Eye (tissue), 1 donor: Measurements from ENCODE around the gene DEFB123.
"Not testable (repeated sequence)": the region's sequence is repeated elsewhere in the genome, so short reads cannot be mapped to it uniquely, and the experiment has no call there.

Experiments
- DNase-seq: peaks from one replicate; pipeline ENCODE4 v3.0.0-alpha.2; 2015

Gene DEFB123

DNA sequence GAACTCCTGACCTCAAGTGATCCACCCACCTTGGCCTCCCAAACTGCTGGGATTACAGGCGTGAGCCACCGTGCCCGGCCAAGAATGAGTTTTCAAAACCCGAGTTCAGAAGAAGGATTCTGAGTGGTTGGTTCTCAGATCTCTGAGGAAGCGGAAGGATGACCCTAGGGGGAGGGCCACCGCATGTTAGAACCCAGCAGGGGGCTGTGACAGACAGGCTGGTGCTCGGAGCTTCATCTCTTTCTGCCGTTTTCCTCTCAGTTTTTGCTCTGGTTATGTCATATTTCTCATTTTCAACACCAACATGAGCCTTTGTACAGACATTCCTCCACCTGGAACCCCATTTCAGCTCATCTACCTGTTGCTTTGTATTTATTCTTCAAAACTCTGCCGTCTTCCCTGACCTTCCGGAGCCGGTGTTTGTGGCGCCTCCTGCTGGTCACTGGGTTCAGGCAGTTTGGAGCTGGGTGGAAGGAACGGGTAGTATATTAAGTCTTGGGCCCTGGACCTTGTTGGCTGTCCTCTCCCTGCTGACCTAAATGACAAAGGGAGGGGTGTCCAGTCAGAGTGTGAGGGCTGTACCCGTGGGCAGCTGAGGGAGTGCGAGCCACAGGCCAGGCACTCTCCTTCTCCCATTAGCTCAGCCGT is at the start of gene DEFB123:
Gene DEFB123 (plus strand): TSS at position 621 of the 648 bp plus-strand sequence. CDS start 67 bp downstream, outside the sequence.
- DNase-seq: no peak

DNA sequence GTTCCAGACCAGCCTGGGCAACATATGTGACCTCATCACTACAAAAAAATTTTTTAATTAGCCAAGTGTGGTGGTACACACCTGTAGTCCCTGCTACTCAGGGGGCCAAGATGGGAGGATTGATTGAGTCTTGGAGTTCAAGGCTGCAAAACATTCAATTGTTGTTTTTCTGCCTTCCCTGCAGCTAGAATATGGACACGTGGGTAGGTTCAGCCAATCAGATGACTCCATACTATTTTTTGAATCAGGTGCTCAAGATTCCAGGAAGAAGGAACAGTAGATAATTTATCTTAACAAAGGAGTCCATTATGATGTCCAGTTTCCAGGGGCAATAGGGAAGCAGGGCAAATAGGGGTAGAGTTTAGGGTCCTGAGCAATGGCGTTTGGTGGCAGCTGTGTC is 47.6 kb upstream of the DEFB123 start:
- no peak for DNase-seq

DNA sequence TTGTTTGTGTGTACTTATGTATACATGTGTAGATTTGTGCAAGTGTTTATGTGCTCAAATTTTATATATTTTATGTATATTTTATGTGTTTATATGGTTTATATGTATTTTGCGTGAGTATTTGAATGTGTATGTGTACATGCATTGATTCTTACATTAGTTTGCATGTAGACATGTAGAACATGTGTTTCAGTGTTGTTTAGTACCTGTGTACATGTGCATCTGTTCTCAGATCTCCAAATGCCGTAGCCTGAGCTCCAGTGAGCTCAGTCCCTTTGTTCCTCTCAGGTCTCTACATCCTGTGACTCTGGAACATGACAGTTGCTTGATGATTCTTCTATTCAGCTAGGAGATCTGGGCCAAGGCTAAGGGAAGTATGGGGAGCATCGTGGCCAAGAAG is 45.5 kb upstream of the DEFB123 start:
- no peak for DNase-seq

DNA sequence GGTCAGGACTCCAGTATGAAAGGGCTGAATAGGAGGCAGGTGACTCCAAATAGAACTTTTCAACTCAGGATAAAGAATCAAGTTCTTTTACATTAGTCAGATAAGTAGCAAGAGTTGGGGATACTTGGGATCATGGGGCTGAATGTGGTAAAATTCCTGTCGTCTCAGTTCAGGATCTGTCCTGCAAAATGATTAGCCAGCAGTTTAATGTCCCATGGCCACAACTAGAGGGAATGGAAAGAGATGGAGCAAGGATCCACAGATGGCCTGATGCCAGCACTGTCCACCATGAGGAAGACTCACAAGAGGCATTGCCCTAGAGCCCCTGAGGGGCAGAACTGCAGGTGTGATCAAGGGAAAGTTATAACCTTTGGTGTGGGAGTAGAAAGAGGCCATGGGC is 36.5 kb upstream of the DEFB123 start:
- no peak for DNase-seq

- no peak for DNase-seq
Measured at GRCh38 chr20:31406115-31406514, 34.3 kb upstream of the DEFB123 start, which contains the start of gene DEFB121. TSS of gene DEFB121 (minus strand) at chr20:31406215. CDS start at chr20:31406152, 63 bp downstream.

DNA sequence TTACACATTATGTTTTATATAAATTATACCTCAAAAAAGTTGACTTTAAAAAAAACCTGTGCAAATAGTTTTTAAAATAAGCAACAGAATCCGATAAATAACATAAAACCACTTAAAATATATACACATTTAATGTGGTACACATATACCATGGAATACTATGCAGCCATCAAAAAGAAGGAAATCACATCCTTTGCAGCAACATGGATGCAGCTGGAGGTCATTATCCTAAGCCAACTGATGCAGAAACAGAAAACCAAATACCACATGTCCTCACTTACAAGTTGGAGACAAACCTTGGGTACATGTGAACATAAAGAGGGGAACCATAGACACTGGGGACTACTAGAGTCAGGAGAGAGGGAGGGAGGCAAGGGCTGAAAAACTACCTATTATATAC is 30.4 kb upstream of the DEFB123 start:
- DNase-seq: no peak

DNA sequence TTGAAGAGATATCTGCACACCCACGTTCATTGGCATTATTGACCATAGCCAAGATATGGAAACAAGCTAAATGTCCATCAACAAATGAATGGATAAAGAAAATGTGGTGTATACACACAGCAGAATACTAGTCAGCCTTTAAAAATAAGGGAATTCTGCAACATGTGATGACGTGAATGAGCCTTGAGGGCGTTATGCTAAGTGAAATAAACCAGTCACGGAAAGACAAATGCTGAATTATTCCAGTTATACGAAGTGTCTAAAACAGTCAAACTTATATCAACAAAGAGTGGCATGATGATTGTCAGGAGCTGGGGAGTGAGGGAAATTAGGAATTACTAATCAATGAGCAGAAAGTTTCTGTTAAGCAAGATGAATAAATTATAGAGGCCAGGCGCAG is 26.1 kb upstream of the DEFB123 start:
- no peak for DNase-seq

- no peak for DNase-seq
Measured at GRCh38 chr20:31415653-31416052, 24.8 kb upstream of the DEFB123 start.

- no peak for DNase-seq
Measured at GRCh38 chr20:31418307-31418706, 22.1 kb upstream of the DEFB123 start.

DNA sequence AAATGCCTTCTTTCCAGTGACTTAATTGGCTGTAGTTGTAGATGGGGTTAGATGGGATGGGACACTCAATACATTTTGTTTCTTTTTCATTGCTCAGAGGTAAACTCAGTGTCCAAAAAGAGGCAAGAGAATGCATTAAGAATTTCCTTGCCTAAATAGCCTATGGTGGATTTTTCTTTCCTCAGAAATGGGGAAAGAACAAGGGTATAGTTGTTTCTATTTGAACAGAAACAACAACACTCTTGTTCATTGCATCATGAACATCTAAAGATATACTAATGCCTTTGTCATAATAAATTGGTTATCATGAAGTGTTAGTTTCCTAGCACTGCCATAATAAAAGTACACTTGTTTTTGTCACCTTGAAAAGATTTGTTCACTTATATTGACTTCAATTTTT is 14.6 kb upstream of the DEFB123 start:
- no peak for DNase-seq

DNA sequence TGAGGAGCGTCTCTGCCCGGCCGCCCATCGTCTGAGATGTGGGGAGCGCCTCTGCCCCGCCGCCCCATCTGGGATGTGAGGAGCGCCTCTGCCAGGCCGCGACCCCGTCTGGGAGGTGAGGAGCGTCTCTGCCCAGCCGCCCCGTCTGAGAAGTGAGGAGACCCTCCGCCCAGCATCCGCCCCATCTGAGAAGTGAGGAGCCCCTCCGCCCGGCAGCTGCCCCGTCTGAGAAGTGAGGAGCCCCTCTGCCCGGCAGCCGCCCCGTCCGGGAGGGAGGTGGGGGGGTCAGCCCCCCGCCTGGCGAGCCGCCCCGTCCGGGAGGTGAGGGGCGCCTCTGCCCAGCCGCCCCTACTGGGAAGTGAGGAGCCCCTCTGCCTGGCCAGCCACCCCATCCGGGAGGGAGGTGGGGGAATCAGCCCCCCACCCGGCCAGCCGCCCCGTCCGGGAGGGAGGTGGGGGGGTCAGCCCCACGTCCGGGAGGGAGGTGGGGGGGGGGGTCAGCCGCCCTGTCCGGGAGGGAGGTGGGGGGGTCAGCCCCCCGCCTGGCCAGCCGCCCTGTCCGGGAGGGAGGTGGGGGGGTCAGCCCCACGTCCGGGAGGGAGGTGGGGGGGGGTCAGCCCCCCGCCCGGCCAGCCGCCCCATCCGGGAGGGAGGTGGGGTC is 13.4 kb upstream of the DEFB123 start:
- DNase-seq: not testable (repeated sequence)

DNA sequence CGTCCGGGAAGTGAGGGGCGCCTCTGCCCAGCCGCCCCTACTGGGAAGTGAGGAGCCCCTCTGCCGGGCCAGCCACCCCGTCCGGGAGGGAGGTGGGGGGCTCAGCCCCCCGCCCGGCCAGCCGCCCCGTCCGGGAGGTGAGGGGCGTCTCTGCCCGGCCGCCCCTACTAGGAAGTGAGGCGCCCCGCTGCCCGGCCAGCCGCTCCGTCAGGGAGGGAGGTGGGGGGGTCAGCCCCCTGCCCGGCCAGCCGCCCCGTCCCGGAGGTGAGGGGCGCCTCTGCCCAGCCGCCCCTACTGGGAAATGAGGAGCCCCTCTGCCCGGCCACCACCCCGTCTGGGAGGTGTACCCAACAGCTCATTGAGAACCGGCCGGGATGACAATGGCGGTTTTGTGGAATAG is 12.9 kb upstream of the DEFB123 start:
- not testable (repeated sequence) for DNase-seq

- DNase-seq: peak; percentile 54
Measured at GRCh38 chr20:31430568-31431115, 9.8 kb upstream of the DEFB123 start.

GRCh38 chr20:31446084-31446819 is 5.8 kb downstream of the DEFB123 start:
- no peak for DNase-seq

DNA sequence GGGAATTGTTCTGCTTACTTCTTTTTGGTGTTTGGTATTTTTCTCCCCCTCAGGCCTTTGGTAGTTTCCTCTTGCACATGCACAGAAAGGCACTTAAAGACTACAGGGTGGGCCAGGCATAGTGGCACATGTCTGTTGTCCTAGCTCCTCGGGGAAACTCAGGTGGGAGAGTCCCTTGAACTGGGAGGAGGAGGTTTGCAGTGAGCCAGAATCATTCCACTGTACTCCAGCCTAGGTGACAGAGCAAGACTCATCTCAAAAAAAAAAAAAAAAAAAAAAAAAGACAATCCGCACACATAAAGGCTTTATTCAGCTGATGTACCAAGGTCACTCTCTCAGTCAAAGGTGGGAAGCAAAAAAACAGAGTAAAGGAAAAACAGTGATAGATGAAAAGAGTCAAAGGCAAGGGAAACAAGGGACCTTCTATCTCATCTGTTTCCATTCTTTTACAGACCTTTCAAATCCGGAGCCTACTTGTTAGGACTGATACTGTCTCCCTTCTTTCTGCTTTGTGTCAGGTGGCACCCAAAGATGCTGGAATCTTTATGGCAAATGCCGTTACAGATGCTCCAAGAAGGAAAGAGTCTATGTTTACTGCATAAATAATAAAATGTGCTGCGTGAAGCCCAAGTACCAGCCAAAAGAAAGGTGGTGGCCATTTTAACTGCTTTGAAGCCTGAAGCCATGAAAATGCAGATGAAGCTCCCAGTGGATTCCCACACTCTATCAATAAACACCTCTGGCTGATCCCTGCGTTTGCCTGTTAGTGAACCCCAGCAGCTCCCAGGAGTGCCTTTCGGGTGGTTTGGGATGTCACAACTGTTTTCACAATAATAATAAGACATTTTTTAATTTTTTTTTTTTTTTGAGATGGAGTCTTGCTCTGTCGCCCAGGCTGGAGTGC is 9.3 kb downstream of the DEFB123 start:
- no peak for DNase-seq

DNA sequence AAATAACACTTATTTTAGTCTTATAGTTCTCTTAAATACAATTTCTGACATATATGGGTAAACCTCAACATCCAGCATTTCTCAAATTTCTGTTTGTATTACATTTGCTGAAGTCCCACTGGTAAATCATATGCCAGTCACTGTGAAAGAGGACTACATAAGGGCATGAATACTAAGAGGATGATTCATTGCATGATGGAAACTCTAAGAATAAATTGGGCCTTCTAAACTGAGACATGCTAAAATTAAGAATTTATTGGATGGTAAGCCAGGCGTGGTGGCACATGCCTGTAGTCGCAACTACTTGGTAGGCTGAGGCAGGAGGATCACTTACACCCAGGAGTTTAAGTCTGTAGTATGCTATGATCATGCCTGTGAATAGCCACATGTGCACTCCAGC is 12.1 kb downstream of the DEFB123 start:
- no peak for DNase-seq

GRCh38 chr20:31454361-31454760 is 13.9 kb downstream of the DEFB123 start:
- no peak for DNase-seq

DNA sequence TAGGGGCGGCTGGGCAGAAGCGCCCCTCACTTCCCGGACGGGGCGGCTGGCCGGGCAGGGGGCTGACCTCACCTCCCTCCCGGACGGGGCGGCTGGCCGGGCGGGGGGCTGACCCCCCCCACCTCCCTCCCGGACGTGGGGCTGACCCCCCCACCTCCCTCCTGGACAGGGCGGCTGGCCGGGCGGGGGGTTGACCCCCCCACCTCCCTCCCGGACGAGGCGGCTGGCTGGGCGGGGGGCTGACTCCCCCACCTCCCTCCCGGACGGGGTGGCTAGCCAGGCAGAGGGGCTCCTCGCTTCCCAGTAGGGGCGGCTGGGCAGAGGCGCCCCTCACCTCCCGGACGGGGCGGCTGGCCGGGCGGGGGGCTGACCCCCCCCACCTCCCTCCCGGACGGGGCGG is 30.5 kb downstream of the DEFB123 start:
- DNase-seq: not testable (repeated sequence)

- no peak for DNase-seq
Measured at GRCh38 chr20:31472395-31473330, 32.2 kb downstream of the DEFB123 start.

DNA sequence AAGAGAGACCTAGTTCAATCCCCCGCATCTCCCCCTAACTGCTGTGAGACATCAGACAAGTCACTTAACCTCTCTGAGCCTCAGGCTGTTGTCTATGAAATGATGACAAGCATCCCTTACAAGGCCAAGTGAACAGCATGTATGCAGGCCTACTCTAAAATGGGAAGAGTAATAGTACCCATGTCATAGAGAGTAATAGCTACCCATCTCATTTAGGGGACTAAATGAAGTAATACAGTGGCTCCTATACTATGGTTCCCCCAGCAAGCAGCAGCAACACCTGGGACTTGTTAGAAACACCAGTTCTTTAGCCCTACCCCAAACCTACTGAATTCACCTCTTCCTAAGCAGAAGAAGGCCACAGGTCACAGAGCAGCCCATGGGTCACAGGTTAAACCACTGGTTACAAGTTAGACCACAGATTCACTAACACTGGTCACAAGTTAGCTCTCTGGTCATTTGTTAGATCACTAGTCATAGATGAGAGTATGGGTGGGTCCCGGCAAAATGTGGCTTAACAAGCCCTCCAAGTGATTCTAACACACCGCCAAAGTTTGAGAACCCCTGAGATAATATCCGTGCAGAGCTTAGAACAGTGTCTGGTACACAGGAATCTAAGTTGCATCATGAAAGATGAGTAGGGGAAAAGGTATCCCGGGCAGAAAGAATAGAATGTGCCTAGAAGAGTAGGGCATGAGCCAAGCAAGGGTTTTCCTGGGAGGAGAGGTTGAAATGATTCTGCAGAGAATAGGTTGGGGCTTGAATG is 33.1 kb downstream of the DEFB123 start:
- no peak for DNase-seq

DNA sequence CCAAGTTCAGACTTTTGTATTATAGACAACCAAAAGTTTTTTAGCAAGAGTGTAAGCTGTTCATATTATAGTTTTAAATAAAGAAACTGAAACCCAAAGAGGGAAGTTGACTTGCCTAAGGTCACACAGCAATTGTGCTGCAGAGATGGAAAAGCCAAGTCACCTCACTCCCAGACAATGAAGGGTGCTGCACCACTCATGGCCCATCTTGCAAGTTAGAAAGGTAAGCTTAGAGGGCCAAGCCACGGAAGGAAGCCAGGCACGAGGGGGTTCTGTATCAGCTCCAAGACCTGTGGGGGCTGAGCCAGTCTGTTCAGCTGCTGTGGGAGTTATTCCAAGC is 33.6 kb downstream of the DEFB123 start:
- DNase-seq: no peak
